NCI-H460 (cell line): ENCODE measurements around the gene DCP1B. TPM values are rescaled to one million over a fixed set of nuclear protein-coding genes. Genes with fewer than 3 reads are reported as not detected.

ENCODE experiments used
- DNase-seq: peaks from one replicate; pipeline ENCODE4 v3.0.0-alpha.2; 2016; ENCODE audit warnings: low read depth; ENCODE audit errors: extremely low read depth
- total RNA-seq: library from RNA; depleted of rRNA; stranded (reverse); fragments of >200 nt; shearing (Covaris generic); gene quantifications from 2 replicates; pipeline ENCODE4 v1.2.3, GENCODE V29; 2014

DCP1B gene
- total RNA-seq, 1 experiment from 2014 or later = 10.3 TPM

GRCh38 chr12:2018391-2018790, 14.1 kb upstream of the DCP1B start:
- DNase-seq = no peak

DNA sequence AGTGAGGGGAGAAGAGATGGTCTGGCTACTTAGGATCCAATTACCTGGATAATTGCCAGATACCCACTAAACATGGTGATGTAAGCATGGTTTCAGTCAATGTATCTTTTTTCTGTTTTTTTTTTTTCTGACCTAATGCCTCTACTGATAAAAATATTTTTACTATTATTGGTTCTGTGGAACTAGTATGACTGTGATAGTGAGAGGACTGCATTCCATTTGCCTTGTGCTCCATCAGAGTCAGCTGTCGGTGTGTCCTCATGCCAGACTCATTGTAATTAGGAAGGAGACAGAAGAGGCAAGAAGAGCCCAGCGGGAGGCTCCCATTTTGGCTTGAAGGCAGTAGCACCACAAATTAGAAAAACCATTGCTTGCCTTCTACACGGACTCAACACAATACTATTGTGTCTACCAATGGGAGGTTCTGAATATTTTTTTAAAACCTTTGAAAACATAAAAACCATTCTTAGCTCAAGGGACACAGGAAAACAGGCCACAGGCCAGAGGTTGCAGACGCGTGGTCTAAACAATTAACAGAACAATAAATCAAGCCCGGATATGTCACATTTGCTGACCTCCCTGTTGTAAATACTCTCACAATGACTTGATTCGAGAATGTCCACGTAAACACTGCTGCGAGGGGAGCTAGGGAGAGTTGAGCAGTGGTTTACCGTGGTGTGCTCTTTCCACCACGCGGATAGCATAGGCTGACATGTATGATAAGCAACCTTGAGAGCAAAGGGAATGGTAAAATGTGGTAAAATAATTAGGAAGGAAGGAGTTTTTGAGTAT, 13.5 kb upstream of the DCP1B start:
- DNase-seq = no peak

DNA sequence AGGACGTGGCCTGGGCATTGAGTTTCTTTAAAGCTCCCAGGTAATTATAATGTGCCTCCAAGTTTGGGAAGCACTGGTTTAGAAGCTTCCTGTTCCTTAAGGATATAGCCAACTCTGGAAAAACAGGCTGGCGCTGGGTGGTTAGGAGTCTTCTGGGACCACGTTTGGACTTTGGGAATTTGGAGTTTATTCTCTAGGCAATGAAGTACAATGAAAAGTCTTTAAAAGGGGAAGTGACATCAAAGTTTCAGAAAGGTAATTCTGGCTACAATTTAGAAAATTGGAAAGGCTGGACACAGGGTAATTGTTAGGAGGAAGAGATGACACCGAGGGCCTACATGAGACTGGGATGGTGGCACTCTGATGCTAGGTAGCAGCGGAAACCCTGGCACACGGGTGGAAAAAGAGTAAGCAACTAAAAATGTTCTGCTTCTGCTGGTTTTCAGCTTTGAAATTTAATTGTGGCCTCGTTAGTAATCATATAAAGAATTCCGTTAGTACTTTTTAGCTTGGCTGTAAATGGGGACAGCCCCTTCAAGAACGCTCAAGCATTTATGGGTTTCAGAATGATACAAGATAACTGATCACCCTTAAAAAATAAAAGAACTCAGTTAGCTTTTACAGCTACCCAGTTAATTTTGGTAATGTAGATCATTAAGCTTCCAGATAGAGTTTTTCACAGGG, 12.7 kb upstream of the DCP1B start:
- no peak for DNase-seq

GRCh38 chr12:2014231-2014630, 10.0 kb upstream of the DCP1B start:
- DNase-seq = no peak

DNA sequence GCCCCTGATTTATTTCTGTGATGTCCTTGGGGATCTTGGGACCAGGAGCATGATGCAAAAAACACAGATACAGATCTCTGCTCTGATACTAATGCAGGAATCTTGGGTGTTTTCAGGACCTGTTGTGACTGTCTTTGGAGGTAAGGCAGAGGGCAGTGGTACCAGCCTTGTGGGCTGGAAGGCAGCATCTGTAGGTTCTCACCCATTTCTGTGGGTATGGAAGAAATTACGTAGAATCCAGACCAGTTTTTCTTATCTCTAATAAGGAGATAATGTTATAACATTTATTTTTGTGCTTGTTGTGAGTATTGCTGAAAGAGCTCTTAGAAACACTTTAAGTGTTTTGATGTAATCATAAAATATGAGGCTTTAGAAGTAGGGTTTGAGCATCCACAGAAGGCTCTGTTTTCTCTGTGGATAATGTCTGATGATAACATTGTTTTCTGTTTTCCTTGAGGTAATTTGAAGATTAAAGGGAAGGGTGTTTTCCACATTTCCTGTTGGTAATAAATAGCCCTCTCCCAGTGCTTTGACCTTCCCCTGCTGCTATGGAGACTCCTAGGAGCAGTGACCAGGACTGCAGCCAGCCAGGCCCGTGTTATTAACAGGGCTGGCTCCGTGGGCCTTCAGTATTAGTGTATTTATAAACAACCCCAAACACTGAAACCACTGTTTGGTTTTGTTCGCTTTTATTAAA, 9.4 kb upstream of the DCP1B start:
- no peak for DNase-seq

- DNase-seq = no peak
Observed at GRCh38 chr12:2013086-2013485, 8.8 kb upstream of the DCP1B start.

- no peak for DNase-seq
Observed at GRCh38 chr12:2011643-2012607, 7.7 kb upstream of the DCP1B start.

- DNase-seq = no peak
Observed at GRCh38 chr12:2009623-2010022, 5.4 kb upstream of the DCP1B start.

GRCh38 chr12:2008677-2009076, 4.4 kb upstream of the DCP1B start:
- no peak for DNase-seq

- no peak for DNase-seq
Observed at GRCh38 chr12:2003676-2004112, 563 bp downstream of the DCP1B start.

- no peak for DNase-seq
Observed at GRCh38 chr12:1995205-1995896, 8.9 kb downstream of the DCP1B start.

DNA sequence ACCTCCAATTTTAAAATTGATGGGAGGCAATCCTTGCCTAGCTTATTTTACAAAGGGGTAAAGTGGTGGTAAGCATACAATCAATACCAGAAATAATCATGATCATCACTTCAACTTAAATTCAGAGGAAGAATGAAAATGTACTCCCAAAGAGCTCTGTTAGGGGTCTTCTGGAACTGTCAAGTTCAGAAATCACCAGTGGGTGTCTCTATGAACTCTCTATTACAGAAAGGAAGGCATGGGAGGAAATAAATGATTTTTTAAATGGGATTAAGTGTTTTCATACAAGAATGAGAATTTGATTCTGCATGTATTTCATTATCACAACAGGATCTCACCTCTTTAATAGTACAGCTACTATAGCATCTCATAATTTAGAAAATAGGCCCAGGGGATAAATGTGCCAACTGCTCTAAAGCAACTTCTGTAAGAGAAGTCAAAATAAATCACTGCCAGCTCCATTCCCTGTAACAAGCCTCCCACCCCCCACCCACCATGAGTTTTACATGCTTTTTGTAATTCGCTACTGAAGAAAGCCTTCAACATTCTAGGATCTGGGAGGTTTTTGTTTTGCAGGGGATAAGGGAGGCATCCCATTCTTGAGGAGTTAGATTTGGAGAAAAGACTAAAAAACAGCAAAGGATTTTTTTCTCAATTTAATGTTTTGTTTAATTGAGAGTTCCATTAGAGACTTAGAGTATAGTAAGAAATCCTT, 9.7 kb downstream of the DCP1B start:
- no peak for DNase-seq

- DNase-seq = peak; percentile 38
Observed at GRCh38 chr12:1993871-1994371, 10.3 kb downstream of the DCP1B start.

GRCh38 chr12:1993341-1993740, 10.9 kb downstream of the DCP1B start:
- peak; percentile 50 for DNase-seq

DNA sequence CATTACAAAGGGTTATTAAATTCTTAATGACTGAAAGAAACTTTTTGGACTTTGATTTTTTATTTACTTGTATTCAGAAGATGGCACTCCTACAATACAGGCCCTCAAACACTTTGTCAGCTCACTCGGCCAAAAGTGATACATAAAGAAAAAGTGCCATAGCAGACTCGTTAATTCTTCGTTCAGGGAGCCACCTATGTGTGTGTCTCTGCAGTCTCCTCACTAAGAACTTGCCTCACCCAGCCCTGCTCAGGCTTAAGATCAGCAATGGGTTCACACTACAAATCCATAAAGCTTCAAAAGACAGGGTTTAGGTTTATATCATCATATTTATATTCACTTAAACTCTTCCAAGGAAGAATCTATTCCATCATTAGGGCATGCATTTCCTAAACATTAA, 11.5 kb downstream of the DCP1B start:
- DNase-seq = no peak

DNA sequence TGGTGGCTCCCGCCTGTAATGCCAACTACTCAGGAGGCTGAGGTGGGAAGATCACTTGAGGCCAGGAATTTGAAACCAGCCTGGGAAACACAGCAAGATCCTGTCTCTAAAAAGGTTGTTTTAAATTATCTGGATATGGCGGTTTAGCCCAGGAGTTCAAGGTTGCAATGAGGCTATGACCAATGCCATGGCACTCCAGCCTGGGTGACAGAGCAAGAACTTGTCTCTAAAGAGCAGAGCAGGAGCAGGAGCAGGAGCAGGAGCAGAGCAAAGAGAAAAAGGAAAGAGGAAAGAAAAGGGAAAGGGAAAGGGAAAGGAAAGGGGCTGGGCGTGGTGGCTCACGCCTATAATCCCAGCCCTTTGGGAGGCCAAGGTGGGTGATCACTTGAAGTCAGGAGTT, 15.1 kb downstream of the DCP1B start:
- DNase-seq = no peak

DNA sequence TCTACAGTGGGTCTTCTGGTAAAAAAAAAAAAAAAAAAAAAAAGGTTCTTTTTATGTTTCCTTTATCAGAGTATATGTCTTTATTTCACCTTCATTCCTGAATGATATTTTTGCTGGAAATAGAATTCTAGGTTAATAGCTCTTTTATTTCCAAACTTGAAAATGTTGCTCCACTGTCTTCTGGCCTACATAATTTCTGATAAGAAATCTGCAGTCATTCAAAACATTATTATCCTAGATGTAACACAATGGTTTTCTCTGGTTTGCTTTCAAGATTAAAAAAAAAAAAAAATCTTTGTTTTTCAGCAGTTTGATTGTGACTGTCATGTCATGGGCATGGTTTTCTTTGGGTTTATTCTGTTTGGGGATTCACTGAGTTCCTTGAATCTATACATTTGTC, 19.5 kb downstream of the DCP1B start:
- no peak for DNase-seq

DNA sequence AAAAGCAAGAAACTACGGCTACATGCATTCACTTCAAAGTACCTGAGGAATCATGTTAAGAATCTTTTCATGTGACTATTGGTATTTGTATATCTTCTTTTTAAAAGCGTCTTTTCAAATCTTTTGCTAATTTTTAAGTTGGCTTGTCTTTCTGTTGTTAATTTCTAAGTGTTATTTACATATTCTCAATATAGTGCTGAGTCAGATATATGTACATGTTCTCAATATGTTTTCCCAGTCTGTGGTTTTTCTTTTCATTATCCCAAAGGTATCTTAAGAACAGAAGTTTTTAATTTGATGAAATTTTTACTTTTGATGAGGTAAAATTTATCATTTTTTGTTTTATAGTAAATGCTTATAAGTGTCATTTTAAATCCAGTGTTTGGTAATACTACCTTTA, 24.0 kb downstream of the DCP1B start:
- no peak for DNase-seq
